Karpas-422 (cell line): ENCODE data around the gene R3HDM1. TPM values are rescaled to one million over a fixed set of nuclear protein-coding genes. Genes with fewer than 3 reads are reported as not detected.

Source experiments
- DNase-seq: peaks from one replicate; pipeline ENCODE4 v3.0.0-alpha.2; 2015
- H2AFZ ChIP-seq: fragments of 200-600 bp; sonication (generic); 2 replicates; pipeline ENCODE4 v1.6.1; 2014; ENCODE audit warnings: antibody characterized with exemption, low read length, mixed read lengths
- H3K27ac ChIP-seq: fragments of 200-600 bp; sonication (generic); 2 replicates; pipeline ENCODE4 v1.5.1; 2014; ENCODE audit warnings: mild to moderate bottlenecking, low read length, moderate library complexity
- H3K27me3 ChIP-seq: fragments of 200-600 bp; sonication (generic); 2 replicates; pipeline ENCODE4 v1.6.1; 2014; ENCODE audit warnings: low read length, mixed read lengths
- H3K36me3 ChIP-seq: fragments of 200-600 bp; sonication (generic); 2 replicates; pipeline ENCODE4 v1.6.1; 2014; ENCODE audit warnings: low read length, mixed read lengths; ENCODE audit not compliant: insufficient read depth
- H3K4me1 ChIP-seq: fragments of 200-600 bp; sonication (generic); 2 replicates; pipeline ENCODE4 v1.6.1; 2014; ENCODE audit warnings: mild to moderate bottlenecking, low read length, mixed read lengths
- H3K4me2 ChIP-seq: fragments of 200-600 bp; sonication (generic); 2 replicates; pipeline ENCODE4 v1.6.1; 2014; ENCODE audit warnings: low read length, low read depth, mild to moderate bottlenecking; ENCODE audit not compliant: poor library complexity, severe bottlenecking
- H3K4me3 ChIP-seq: fragments of 200-600 bp; sonication (generic); 2 replicates; pipeline ENCODE4 v1.5.1; 2014; ENCODE audit warnings: mild to moderate bottlenecking, antibody characterized with exemption, low read length, mixed read lengths
- H3K79me2 ChIP-seq: fragments of 200-600 bp; sonication (generic); 2 replicates; pipeline ENCODE4 v1.6.1; 2014; ENCODE audit warnings: mild to moderate bottlenecking, low read length, mixed read lengths
- H3K9ac ChIP-seq: fragments of 200-600 bp; sonication (generic); 2 replicates; pipeline ENCODE4 v1.6.0; 2014; ENCODE audit warnings: low read length
- H3K9me2 ChIP-seq: fragments of 200-600 bp; sonication (generic), shearing (Covaris generic); replicated peaks from 2 replicates; pipeline ENCODE4 v1.6.0; 2014; ENCODE audit warnings: mild to moderate bottlenecking, low read length, moderate library complexity; ENCODE audit not compliant: insufficient read depth
- H3K9me3 ChIP-seq: fragments of 300-700, 200-600 bp; sonication (generic); 2 replicates; pipeline ENCODE4 v1.6.1; 2014; ENCODE audit warnings: low read length, mixed read lengths
- H4K20me1 ChIP-seq: fragments of 200-600 bp; sonication (generic); 2 replicates; pipeline ENCODE4 v1.6.1; 2014; ENCODE audit warnings: mild to moderate bottlenecking, antibody characterized with exemption, low read length, low read depth; ENCODE audit not compliant: insufficient read depth
- total RNA-seq: library from RNA; depleted of rRNA; stranded (reverse); fragments of >200 nt; shearing (Covaris generic); gene quantifications from 2 replicates; pipeline ENCODE4 v1.2.3, GENCODE V29; 2014; ENCODE audit warnings: low replicate concordance

Gene R3HDM1
- total RNA-seq, 1 experiment from 2014 or later, result 69.4 TPM

DNA sequence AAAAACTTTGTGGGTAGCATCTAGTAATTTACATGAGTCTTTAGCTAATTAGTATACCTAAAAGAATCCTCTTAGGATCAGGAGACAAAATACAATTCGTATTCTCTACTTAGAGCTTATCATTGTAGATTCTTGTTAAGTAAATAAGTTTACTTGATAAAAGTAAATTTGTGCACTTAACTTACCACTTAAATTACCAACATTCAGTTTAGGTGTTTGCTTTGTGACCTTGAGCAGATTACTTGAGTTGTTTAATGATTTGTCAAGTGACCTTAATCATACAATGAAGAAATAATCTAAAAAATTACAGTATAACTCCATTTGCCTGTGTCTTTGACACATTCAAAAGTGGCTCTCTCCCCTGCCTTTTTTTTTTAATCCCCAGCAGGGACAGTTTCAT is 143.2 kb downstream of the R3HDM1 start:
- H3K4me2 ChIP-seq, result no peak overlapping the region

DNA sequence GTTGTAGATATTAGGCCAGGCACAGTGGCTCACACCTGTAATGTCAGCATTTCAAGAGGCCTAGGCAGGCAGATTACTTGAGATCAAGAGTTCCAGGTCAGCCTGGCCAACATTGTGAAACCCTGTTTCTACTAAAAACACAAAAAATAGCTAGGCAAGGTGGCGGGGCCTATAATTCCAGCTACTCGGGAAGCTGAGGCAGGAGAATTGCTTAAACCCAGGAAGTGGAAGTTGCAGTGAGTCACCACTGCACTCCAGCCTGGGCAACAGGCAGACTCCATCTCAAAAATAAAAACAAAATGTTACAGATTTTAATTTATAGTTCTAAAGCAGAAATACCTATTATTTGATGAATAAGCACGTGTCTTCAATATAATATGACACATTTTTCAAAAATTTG is 144.7 kb downstream of the R3HDM1 start:
- no peak overlapping the region for H3K9ac ChIP-seq
- no peak overlapping the region for H3K4me2 ChIP-seq

More for the DNA sequence above, 143.2 kb downstream of the R3HDM1 start:
- Histone ChIP-seq H3K4me1 (no peaks in the 10 kb centered on the region), H3K27me3 (no peaks in the 10 kb centered on the region), H3K36me3 (peaks cover 26% of the 10 kb centered on the region; the same call in 1 of the 2 replicates), H3K4me3 (no peak overlapping the region), H4K20me1 (no peaks in the 10 kb centered on the region), H3K27ac (no peak overlapping the region), H3K79me2 (peaks cover 8% of the 10 kb centered on the region; the same call in 1 of the 2 replicates), H2AFZ (no peak overlapping the region), H3K9me2 (no peaks in the 10 kb centered on the region), H3K9me3 (no peaks in the 10 kb centered on the region), H3K9ac (no peak overlapping the region)
- no peak for DNase-seq

DNA sequence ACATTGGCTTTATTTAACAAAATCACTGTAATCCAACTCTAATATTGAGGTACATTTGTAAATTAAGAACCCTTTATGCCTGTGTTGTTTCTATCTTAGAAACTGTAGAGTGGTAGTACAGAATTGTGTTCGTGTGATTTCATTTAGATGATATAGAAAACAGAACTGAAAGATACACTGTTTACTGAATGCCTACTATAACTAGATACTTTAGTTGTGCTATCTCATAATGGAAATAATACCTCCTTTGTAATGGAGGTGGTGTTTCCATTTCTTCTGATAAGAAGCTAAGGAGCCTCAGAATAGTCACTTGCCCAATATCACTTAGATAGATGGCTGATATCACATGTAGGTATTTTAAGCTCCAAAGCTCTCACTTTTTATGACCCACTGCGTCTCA is 147.8 kb downstream of the R3HDM1 start:
- Histone ChIP-seq H3K9me3 (no peaks in the 10 kb centered on the region), H3K9ac (no peak overlapping the region), H2AFZ (no peak overlapping the region), H3K4me2 (no peak overlapping the region), H3K79me2 (peaks cover 5% of the 10 kb centered on the region; the same call in 1 of the 2 replicates), H4K20me1 (no peaks in the 10 kb centered on the region), H3K9me2 (no peaks in the 10 kb centered on the region), H3K4me1 (no peaks in the 10 kb centered on the region), H3K27me3 (no peaks in the 10 kb centered on the region), H3K4me3 (no peak overlapping the region), H3K36me3 (peaks cover 51% of the 10 kb centered on the region), H3K27ac (no peak overlapping the region)
- DNase-seq, result no peak

More for the DNA sequence above, 144.7 kb downstream of the R3HDM1 start:
- Histone ChIP-seq H2AFZ (no peak overlapping the region), H3K4me3 (no peak overlapping the region), H3K9me2 (no peaks in the 10 kb centered on the region), H3K36me3 (peaks cover 36% of the 10 kb centered on the region), H3K27ac (no peak overlapping the region), H3K9me3 (no peaks in the 10 kb centered on the region), H4K20me1 (no peaks in the 10 kb centered on the region), H3K79me2 (peaks cover 5% of the 10 kb centered on the region; the same call in 1 of the 2 replicates), H3K27me3 (no peaks in the 10 kb centered on the region), H3K4me1 (no peaks in the 10 kb centered on the region)
- DNase-seq, result no peak

DNA sequence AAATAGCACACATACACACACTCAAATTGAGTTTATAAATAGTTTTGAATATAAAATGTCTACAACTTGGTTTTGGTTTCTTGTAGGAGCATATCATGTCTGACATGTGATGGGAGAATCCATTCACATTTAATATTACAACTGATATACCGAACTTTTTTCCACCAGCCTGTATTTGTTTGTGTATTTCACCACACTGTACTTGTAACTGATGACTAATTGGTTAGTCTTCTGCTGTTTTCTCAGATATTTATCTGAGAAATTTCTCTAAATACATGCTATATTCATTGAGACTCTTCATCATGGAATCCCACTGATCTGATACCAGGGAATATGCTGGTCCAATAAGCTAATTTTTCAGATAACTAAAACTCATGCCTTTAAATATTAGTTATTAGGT is 154.1 kb downstream of the R3HDM1 start:
- peaks cover 40% of the 10 kb centered on the region for H3K36me3 ChIP-seq
- H3K4me3 ChIP-seq, result no peak overlapping the region
- H3K9me3 ChIP-seq, result no peaks in the 10 kb centered on the region
- no peaks in the 10 kb centered on the region for H3K9me2 ChIP-seq
- no peaks in the 10 kb centered on the region for H3K4me1 ChIP-seq
- H3K4me2 ChIP-seq, result no peak overlapping the region
- no peak overlapping the region for H3K9ac ChIP-seq
- DNase-seq, result no peak
- no peak overlapping the region for H3K27ac ChIP-seq
- no peak overlapping the region for H2AFZ ChIP-seq
- H3K27me3 ChIP-seq, result no peaks in the 10 kb centered on the region
- peaks cover 3% of the 10 kb centered on the region; the same call in 1 of the 2 replicates for H3K79me2 ChIP-seq
- H4K20me1 ChIP-seq, result no peaks in the 10 kb centered on the region

DNA sequence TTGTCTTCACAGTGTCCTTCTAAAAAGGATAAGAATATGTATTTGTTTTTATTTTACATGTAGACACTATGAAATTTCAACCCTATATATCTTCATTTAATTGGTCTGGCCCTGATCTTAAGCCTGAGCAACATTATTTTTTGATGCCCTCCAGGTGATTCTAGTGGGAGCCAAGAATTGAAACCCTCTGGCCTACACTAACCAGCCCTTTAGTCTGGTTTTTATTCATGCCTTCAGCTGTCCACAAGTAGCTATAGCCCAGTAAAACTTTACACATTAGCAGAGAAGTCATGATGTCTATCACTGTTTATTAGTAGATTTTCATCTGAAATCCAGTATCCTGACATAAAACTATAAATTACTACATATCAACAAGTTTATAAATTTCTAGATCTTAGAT is 157.7 kb downstream of the R3HDM1 start:
- Histone ChIP-seq H4K20me1 (no peaks in the 10 kb centered on the region), H3K27me3 (no peaks in the 10 kb centered on the region), H3K9me3 (no peaks in the 10 kb centered on the region), H3K9me2 (no peaks in the 10 kb centered on the region), H3K36me3 (peaks cover 24% of the 10 kb centered on the region; the same call in 1 of the 2 replicates), H3K4me2 (no peak overlapping the region), H3K9ac (no peak overlapping the region), H2AFZ (no peak overlapping the region), H3K27ac (no peak overlapping the region), H3K79me2 (no peaks in the 10 kb centered on the region), H3K4me1 (no peaks in the 10 kb centered on the region), H3K4me3 (no peak overlapping the region)
- no peak for DNase-seq

DNA sequence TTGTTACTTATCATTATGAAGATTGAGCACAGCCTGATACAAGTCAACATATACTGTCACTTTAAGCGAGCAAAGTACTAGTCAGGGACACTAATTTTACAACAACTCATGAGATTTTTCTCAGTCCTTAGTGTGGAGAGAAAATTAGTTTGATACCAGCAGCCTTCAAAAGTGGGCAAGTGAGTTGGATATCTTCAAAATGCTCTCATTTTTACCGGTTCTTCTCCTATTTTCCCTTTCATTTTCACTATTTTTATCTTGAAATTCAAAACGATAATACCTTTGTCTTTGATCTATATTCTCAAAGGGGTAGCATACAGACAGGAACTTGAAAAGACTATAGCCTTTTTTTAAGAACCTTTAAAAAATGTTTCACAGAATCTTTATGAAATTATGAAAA is 158.4 kb downstream of the R3HDM1 start:
- H3K27ac ChIP-seq, result no peak overlapping the region
- no peak for DNase-seq
- H3K9ac ChIP-seq, result no peak overlapping the region
- H3K27me3 ChIP-seq, result no peaks in the 10 kb centered on the region
- H3K4me3 ChIP-seq, result no peak overlapping the region
- no peaks in the 10 kb centered on the region for H4K20me1 ChIP-seq
- no peaks in the 10 kb centered on the region for H3K4me1 ChIP-seq
- no peak overlapping the region for H2AFZ ChIP-seq
- H3K4me2 ChIP-seq, result no peak overlapping the region
- no peaks in the 10 kb centered on the region for H3K9me2 ChIP-seq
- no peaks in the 10 kb centered on the region for H3K79me2 ChIP-seq
- H3K9me3 ChIP-seq, result no peaks in the 10 kb centered on the region
- H3K36me3 ChIP-seq, result peaks cover 21% of the 10 kb centered on the region; the same call in 1 of the 2 replicates

DNA sequence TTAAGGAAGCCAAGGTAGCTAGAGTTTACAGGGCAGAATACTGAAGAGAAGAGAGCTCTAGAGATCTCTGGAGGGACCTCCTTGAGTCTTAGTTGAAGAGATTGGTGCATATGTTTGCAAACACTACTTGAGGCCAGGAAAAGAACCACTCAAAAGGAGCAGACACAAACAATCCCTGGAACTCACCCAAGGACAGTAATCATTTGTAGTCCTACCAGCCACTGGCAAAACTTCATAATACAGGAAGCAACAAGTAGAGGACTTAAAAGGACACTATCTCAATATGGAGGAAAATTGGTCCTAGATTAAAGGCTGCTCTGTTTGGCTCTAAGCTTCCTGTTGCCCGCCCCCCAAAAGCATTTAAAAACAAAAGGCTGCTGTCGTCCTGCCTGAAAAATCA is 163.4 kb downstream of the R3HDM1 start:
- Histone ChIP-seq H3K79me2 (no peaks in the 10 kb centered on the region), H3K4me1 (no peaks in the 10 kb centered on the region), H3K36me3 (peaks cover 23% of the 10 kb centered on the region; the same call in 1 of the 2 replicates), H4K20me1 (no peaks in the 10 kb centered on the region), H3K9me3 (no peaks in the 10 kb centered on the region), H3K9me2 (no peaks in the 10 kb centered on the region), H3K27me3 (no peaks in the 10 kb centered on the region), H3K4me2 (no peak overlapping the region), H3K4me3 (no peak overlapping the region), H3K27ac (no peak overlapping the region), H2AFZ (no peak overlapping the region), H3K9ac (no peak overlapping the region)
- DNase-seq, result no peak

DNA sequence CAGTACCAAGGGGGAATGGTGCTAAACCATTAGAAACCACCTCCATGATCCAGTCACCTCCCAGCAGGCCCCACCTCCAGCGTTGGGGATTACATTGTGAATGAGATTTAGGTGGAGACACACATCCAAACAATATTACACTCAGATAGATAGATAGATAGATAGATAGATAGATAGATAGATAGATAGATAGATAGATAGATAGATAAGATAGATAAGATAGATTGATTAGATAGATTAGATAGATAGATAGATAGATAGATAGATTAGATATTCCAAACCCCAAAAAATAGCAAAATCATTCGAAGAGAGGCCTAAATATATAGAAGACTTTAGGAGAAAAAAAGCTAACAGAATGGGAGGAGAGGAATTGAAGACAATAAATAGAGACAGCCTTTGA is 167.6 kb downstream of the R3HDM1 start:
- H3K4me3 ChIP-seq, result no peak overlapping the region
- no peaks in the 10 kb centered on the region for H3K9me3 ChIP-seq
- H3K27ac ChIP-seq, result no peak overlapping the region
- peaks cover 25% of the 10 kb centered on the region; the same call in 1 of the 2 replicates for H3K36me3 ChIP-seq
- H3K4me2 ChIP-seq, result no peak overlapping the region
- H3K27me3 ChIP-seq, result no peaks in the 10 kb centered on the region
- 0 out of 2 replicates have a peak, but pooled peaks cover 6% of the 10 kb centered on the region for H3K79me2 ChIP-seq
- H2AFZ ChIP-seq, result no peak overlapping the region
- no peak for DNase-seq
- no peaks in the 10 kb centered on the region for H3K9me2 ChIP-seq
- no peak overlapping the region for H3K9ac ChIP-seq
- H4K20me1 ChIP-seq, result no peaks in the 10 kb centered on the region
- H3K4me1 ChIP-seq, result peaks cover 22% of the 10 kb centered on the region
